SK-N-SH (cell line): ENCODE data around the gene PRKCD. TPM values are rescaled to one million over a fixed set of nuclear protein-coding genes. Genes with fewer than 3 reads are reported as not detected.

ENCODE experiments used
- CTCF ChIA-PET: fragments of 300-600, 350-600 bp; formaldehyde crosslinking; extraction: SDS; loops from one replicate; lab custom pipeline; 2021; lab: Yijun Ruan, JAX
- POLR2A ChIA-PET: fragments of 350-600 bp; sonication (Branson Sonifier 250); formaldehyde crosslinking; extraction: SDS; loops from one replicate; lab custom pipeline; 2020; ENCODE audit warnings: antibody characterized with exemption, inconsistent platforms; lab: Yijun Ruan, JAX
- DNase-seq: peaks from one replicate; pipeline ENCODE4 v3.0.0; 2012
- H2AFZ ChIP-seq: fragments of 200-600 bp; sonication (generic); 2 replicates; pipeline ENCODE4 v1.8.1; 2016; ENCODE audit warnings: antibody characterized with exemption, mild to moderate bottlenecking, low read depth
- H3F3A ChIP-seq: fragments of 200-600 bp; sonication (generic); replicated peaks from 2 replicates; pipeline ENCODE3; 2016; ENCODE audit warnings: antibody characterized with exemption, mild to moderate bottlenecking; ENCODE audit not compliant: insufficient read depth
- H3K27ac ChIP-seq, 2 experiments: fragments of 200-500 bp in 1 of 2; fragments of 200-600 bp in 1 of 2; sonication (Bioruptor generic) in 1 of 2; sonication (generic), shearing (Covaris generic) in 1 of 2; 2 replicates each; pipeline versions ENCODE4 v1.5.1 to v1.6.1; 2014 to 2016; ENCODE audit warnings: low read depth in 2 of 2, inconsistent platforms in 1 of 2, low read length in 1 of 2, mild to moderate bottlenecking in 1 of 2, mixed read lengths in 1 of 2
- H3K27me3 ChIP-seq: fragments of 200-600 bp; sonication (generic), shearing (Covaris generic); 2 replicates; pipeline ENCODE4 v1.6.1; 2016; ENCODE audit warnings: mixed run types; ENCODE audit not compliant: insufficient read depth
- H3K36me3 ChIP-seq, 2 experiments: fragments of 200-500 bp in 1 of 2; fragments of 200-600 bp in 1 of 2; sonication (Bioruptor generic) in 1 of 2; sonication (generic) in 1 of 2; replicated peaks in 1 of 2; 2 replicates each; pipeline versions ENCODE3 to v1.5.1; 2014 to 2016; ENCODE audit warnings: low read length in 1 of 2, mild to moderate bottlenecking in 1 of 2; ENCODE audit not compliant: insufficient read depth in 2 of 2, control insufficient read depth in 1 of 2
- H3K4me1 ChIP-seq, 2 experiments: fragments of 200-500 bp in 1 of 2; fragments of 200-600 bp in 1 of 2; sonication (Bioruptor generic) in 1 of 2; sonication (generic), shearing (Covaris generic) in 1 of 2; 2 replicates each; pipeline versions ENCODE4 v1.5.1 to v1.6.1; 2014 to 2016; ENCODE audit warnings: low read depth in 1 of 2, low read length in 1 of 2, mixed run types in 1 of 2; ENCODE audit not compliant: insufficient read depth in 2 of 2, control insufficient read depth in 1 of 2
- H3K4me2 ChIP-seq: fragments of 200-600 bp; sonication (generic), shearing (Covaris generic); 2 replicates; pipeline ENCODE4 v1.6.1; 2017; ENCODE audit warnings: mixed run types
- H3K4me3 ChIP-seq, 2 experiments: fragments of 200-500 bp in 1 of 2; fragments of 200-600 bp in 1 of 2; sonication (Bioruptor generic) in 1 of 2; sonication (generic), shearing (Covaris generic) in 1 of 2; 2 replicates each; pipeline versions ENCODE4 v1.5.1 to v1.8.1; 2014 to 2016; ENCODE audit warnings: low read depth in 2 of 2, inconsistent platforms in 1 of 2, low read length in 1 of 2, mild to moderate bottlenecking in 1 of 2, mixed read lengths in 1 of 2, moderate library complexity in 1 of 2
- H3K79me2 ChIP-seq: fragments of 200-600 bp; sonication (generic); 2 replicates; pipeline ENCODE4 v1.8.1; 2017; ENCODE audit warnings: mild to moderate bottlenecking; ENCODE audit not compliant: insufficient read depth
- H3K9ac ChIP-seq: fragments of 200-600 bp; sonication (generic); 2 replicates; pipeline ENCODE4 v1.6.1; 2017; ENCODE audit warnings: mixed run types
- H3K9me2 ChIP-seq: fragments of 200-600 bp; sonication (generic); 2 replicates; pipeline ENCODE4 v1.6.1; 2017; ENCODE audit warnings: mixed run types
- H3K9me3 ChIP-seq: fragments of 200-600 bp; sonication (generic); 2 replicates; pipeline ENCODE4 v1.6.1; 2017; ENCODE audit warnings: mixed run types, mild to moderate bottlenecking, moderate library complexity
- H4K20me1 ChIP-seq: fragments of 200-600 bp; sonication (generic); 2 replicates; pipeline ENCODE4 v1.6.1; 2017; ENCODE audit warnings: mild to moderate bottlenecking, mixed run types; ENCODE audit not compliant: insufficient read depth
- EP300 ChIP-seq, 2 experiments: IDR thresholded peaks; 2 replicates each; pipeline versions ENCODE4 v1.4.0 to v1.6.1; 2012; ENCODE audit warnings: borderline replicate concordance in 1 of 2, low read depth in 1 of 2, low read length in 1 of 2
- FOSL2 ChIP-seq: IDR thresholded peaks from 2 replicates; pipeline ENCODE4 v1.4.0; 2012; ENCODE audit warnings: low read depth, mild to moderate bottlenecking, moderate library complexity, borderline replicate concordance
- FOXJ3 ChIP-seq: sonication (generic); formaldehyde crosslinking; IDR thresholded peaks from 2 replicates; pipeline ENCODE4 v1.5.1; 2020; ENCODE audit warnings: mild to moderate bottlenecking, missing genetic modification reagents
- GABPA ChIP-seq: IDR thresholded peaks from 2 replicates; pipeline ENCODE4 v1.4.0; 2012; ENCODE audit warnings: low read depth, mild to moderate bottlenecking
- JUND ChIP-seq: IDR thresholded peaks from 2 replicates; pipeline ENCODE4 v1.4.0; 2012
- TAF1 ChIP-seq: IDR thresholded peaks from 2 replicates; pipeline ENCODE4 v1.6.1; 2012; ENCODE audit warnings: low read depth, mild to moderate bottlenecking, low read length, moderate library complexity, borderline replicate concordance
- TCF12 ChIP-seq: IDR thresholded peaks from 2 replicates; pipeline ENCODE4 v1.4.0; 2012
- ZBTB33 ChIP-seq: IDR thresholded peaks from 2 replicates; pipeline ENCODE4 v1.4.0; 2012; ENCODE audit warnings: low read depth, borderline replicate concordance
- WGBS: methylation state at CpG from one replicate; pipeline ENCODE4 v1.1.6; 2017; ENCODE audit warnings: low lambda C conversion rate; 5-methylcytosine and 5-hydroxymethylcytosine counted together
- polyA plus RNA-seq, 3 experiments: library from polyadenylated mRNA; depleted of rRNA; stranded (reverse); fragments of >200 nt; gene quantifications; 2 replicates each; pipeline ENCODE4 v1.2.3, GENCODE V29; 2012
- TF ChIP-seq, protein P1 (sequence below): fragments of 200-600 bp; sonication (generic); IDR thresholded peaks from 2 replicates; pipeline ENCODE4 v1.6.1; 2017; ENCODE audit warnings: antibody characterized with exemption, mild to moderate bottlenecking, moderate library complexity
- TF ChIP-seq, protein P2 (sequence below): fragments of 150-350 bp; IDR thresholded peaks from 2 replicates; pipeline ENCODE4 v1.6.1; 2017; ENCODE audit warnings: antibody characterized with exemption, low read length, low read depth, borderline replicate concordance
- TF ChIP-seq, protein P3 (sequence below): IDR thresholded peaks from 2 replicates; pipeline ENCODE4 v1.6.1; 2012; ENCODE audit warnings: mild to moderate bottlenecking, low read depth, low read length, moderate library complexity

The PRKCD gene
- polyA plus RNA-seq, 1 of the 3 experiments (the other 2 are of a cell fraction): 29.0 TPM

DNA sequence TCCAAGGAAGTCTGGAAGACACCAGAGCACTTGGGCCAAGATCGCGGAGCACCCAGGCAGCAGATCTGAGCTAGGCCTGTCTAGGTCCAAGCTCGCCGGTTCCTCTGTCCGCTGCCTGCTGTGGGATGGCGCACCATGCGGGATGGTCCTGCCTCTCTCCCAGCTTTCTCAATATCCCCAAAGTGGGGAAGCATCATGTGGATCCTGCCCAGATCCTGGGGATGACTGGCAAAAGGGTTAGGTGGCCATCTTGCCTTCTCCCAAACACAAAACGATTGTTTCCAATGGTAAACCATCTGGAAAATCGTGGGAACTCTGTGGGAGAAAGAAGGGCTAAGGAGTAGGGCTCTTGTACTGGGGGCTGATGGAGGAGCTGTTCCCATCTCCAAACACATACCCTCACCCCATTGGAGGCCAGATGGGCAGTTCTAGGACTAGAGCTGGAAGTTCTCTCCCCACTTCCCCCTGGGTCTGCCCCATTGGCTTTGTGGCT lies 8.9 kb downstream of the PRKCD start:
- H2AFZ ChIP-seq: no peak overlapping the region
- H3K27ac ChIP-seq: peak overlapping the region in 1 of 2 experiments; percentile 82; a peak in 2 of 4 replicates
- POLR2A ChIA-PET: interaction anchor here (1.0 kb wide), 1 partner anchor 9 kb away, joined by 3 read pairs; no protein-coding TSS in a partner anchor
- no peak for DNase-seq
- no peaks in the 10 kb centered on the region for H3K27me3 ChIP-seq
- no peaks in the 10 kb centered on the region for H3K9me2 ChIP-seq
- no peak overlapping the region for H3K9ac ChIP-seq
- H4K20me1 ChIP-seq: 0 out of 2 replicates have a peak, but pooled peaks cover 5% of the 10 kb centered on the region
- CTCF ChIA-PET: interaction anchor here (0.8 to 4.6 kb wide), 8 partner anchors 9 to 235 kb away, joined by 3 to 23 read pairs (median 4); partner anchors contain the start of gene PRKCD
- WGBS: 91% methylated on average over 9 of the region's 9 CpGs
- H3K9me3 ChIP-seq: no peaks in the 10 kb centered on the region
- no peak overlapping the region for H3K4me2 ChIP-seq
- no peaks in the 10 kb centered on the region for H3F3A ChIP-seq
- TF ChIP-seq TAF1 (no peak), TCF12 (no peak), EP300 (IDR thresholded peaks at IDR 0.05; ENCODE audit: borderline replicate concordance in 1 of 2, low read depth in 1 of 2, low read length in 1 of 2) (no peak), JUND (no peak), ZBTB33 (no peak), FOXJ3 (CRISPR knock-in tag) (no peak)
- TF ChIP-seq, protein P1, sequence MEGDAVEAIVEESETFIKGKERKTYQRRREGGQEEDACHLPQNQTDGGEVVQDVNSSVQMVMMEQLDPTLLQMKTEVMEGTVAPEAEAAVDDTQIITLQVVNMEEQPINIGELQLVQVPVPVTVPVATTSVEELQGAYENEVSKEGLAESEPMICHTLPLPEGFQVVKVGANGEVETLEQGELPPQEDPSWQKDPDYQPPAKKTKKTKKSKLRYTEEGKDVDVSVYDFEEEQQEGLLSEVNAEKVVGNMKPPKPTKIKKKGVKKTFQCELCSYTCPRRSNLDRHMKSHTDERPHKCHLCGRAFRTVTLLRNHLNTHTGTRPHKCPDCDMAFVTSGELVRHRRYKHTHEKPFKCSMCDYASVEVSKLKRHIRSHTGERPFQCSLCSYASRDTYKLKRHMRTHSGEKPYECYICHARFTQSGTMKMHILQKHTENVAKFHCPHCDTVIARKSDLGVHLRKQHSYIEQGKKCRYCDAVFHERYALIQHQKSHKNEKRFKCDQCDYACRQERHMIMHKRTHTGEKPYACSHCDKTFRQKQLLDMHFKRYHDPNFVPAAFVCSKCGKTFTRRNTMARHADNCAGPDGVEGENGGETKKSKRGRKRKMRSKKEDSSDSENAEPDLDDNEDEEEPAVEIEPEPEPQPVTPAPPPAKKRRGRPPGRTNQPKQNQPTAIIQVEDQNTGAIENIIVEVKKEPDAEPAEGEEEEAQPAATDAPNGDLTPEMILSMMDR: no peak
- TF ChIP-seq, protein P2, sequence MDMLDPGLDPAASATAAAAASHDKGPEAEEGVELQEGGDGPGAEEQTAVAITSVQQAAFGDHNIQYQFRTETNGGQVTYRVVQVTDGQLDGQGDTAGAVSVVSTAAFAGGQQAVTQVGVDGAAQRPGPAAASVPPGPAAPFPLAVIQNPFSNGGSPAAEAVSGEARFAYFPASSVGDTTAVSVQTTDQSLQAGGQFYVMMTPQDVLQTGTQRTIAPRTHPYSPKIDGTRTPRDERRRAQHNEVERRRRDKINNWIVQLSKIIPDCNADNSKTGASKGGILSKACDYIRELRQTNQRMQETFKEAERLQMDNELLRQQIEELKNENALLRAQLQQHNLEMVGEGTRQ: no peak
- no peaks in the 10 kb centered on the region for H3K79me2 ChIP-seq
- H3K4me3 ChIP-seq: no peak overlapping the region
- H3K36me3 ChIP-seq: no peaks in the 10 kb centered on the region
- H3K4me1 ChIP-seq: peaks cover 0 to 61% of the 10 kb centered on the region in 2 experiments; a peak in 1 of 4 replicates

DNA sequence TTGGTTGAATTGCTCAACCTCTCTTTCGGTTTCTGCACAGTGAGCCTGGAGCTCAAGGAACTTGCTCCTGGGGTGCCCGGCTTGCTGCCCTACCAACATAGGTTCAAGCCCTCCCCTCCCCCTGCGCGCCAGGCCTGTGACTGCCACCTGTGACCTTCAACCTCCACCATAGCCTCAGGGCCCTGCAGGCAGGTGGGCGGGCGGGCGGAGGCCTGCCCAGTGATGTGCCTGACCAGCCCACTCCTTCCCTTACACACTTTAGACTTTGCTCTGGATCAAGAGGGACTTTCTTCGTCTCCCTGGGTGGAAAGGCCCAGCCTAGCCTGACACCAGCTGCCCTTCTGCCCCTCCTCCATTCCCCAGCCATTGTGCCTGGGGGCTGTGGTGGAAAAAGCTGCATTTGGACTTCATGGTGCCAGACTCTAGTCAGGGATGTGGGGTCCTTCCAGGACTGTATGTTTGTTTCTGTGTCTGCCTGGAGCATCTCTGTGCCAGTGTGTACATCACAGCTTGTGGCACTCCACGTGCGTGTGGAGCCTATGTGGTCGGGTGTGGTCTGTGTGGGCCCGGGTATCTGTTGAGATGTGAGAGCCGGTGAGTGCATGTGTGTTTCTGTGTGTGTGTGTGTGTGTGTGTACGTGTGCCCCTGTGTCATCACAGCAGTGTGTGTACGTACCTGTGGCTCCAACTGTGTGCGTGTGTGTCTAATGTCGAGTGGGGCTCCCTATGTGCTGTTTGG lies 9.5 kb downstream of the PRKCD start:
- no peak overlapping the region; a peak in 1 of 4 replicates for H3K27ac ChIP-seq
- no peaks in the 10 kb centered on the region for H3K36me3 ChIP-seq
- H3F3A ChIP-seq: no peaks in the 10 kb centered on the region
- H2AFZ ChIP-seq: no peak overlapping the region
- H3K79me2 ChIP-seq: no peaks in the 10 kb centered on the region
- H3K4me3 ChIP-seq: no peak overlapping the region
- H3K9ac ChIP-seq: no peak overlapping the region
- ChIA-PET POLR2A (no interaction called here), CTCF (interaction anchor here (0.8 to 4.6 kb wide), 7 partner anchors 10 to 235 kb away, joined by 3 to 23 read pairs (median 3); partner anchors contain the start of gene PRKCD)
- H3K9me3 ChIP-seq: no peaks in the 10 kb centered on the region
- H3K4me2 ChIP-seq: no peak overlapping the region
- no peaks in the 10 kb centered on the region for H3K9me2 ChIP-seq
- H3K4me1 ChIP-seq: peaks cover 0 to 61% of the 10 kb centered on the region in 2 experiments; a peak in 1 of 4 replicates
- DNase-seq: no peak
- WGBS: 92% methylated on average over 13 of the region's 17 CpGs
- 0 out of 2 replicates have a peak, but pooled peaks cover 5% of the 10 kb centered on the region for H4K20me1 ChIP-seq
- H3K27me3 ChIP-seq: no peaks in the 10 kb centered on the region
- TF ChIP-seq, protein P2: no peak
- no peak for TF ChIP-seq GABPA
- TF ChIP-seq FOSL2: no peak
- TF ChIP-seq, protein P1: no peak
- TF ChIP-seq, protein P3, sequence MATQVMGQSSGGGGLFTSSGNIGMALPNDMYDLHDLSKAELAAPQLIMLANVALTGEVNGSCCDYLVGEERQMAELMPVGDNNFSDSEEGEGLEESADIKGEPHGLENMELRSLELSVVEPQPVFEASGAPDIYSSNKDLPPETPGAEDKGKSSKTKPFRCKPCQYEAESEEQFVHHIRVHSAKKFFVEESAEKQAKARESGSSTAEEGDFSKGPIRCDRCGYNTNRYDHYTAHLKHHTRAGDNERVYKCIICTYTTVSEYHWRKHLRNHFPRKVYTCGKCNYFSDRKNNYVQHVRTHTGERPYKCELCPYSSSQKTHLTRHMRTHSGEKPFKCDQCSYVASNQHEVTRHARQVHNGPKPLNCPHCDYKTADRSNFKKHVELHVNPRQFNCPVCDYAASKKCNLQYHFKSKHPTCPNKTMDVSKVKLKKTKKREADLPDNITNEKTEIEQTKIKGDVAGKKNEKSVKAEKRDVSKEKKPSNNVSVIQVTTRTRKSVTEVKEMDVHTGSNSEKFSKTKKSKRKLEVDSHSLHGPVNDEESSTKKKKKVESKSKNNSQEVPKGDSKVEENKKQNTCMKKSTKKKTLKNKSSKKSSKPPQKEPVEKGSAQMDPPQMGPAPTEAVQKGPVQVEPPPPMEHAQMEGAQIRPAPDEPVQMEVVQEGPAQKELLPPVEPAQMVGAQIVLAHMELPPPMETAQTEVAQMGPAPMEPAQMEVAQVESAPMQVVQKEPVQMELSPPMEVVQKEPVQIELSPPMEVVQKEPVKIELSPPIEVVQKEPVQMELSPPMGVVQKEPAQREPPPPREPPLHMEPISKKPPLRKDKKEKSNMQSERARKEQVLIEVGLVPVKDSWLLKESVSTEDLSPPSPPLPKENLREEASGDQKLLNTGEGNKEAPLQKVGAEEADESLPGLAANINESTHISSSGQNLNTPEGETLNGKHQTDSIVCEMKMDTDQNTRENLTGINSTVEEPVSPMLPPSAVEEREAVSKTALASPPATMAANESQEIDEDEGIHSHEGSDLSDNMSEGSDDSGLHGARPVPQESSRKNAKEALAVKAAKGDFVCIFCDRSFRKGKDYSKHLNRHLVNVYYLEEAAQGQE: no peak
